Stimulated activated naive CD4-positive, alpha-beta T cell treated with Interleukin-2 at 50 U/mL for 16 hours (primary cell): ENCODE results near the gene METAP1.
"Not testable (repeated sequence)": the region's sequence is repeated elsewhere in the genome, so short reads cannot be mapped to it uniquely, and the experiment has no call there.

ENCODE experiments used
- DNase-seq: peaks from one replicate; lab custom pipeline; 2025; lab: John Stamatoyannopoulos, UW

Gene METAP1

DNA sequence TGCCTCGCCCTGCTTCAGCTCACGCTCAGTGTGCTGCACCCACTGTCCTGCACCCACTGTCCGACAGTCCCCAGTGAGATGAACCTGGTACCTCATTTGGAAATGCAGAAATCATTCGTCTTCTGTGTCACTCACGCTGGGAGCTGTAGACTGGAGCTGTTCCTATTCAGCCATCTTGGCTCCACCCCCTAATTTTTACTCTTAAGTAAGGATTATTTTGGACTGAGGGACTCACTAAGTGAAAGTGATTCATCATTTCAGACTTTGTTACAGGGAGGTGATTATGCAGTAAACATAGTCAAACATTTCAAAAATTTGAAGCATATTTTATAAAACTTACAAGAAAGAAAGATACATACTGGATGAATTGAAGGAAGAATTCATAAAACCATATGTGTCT, 104.3 kb downstream of the METAP1 start:
- DNase-seq: not testable (repeated sequence)

DNA sequence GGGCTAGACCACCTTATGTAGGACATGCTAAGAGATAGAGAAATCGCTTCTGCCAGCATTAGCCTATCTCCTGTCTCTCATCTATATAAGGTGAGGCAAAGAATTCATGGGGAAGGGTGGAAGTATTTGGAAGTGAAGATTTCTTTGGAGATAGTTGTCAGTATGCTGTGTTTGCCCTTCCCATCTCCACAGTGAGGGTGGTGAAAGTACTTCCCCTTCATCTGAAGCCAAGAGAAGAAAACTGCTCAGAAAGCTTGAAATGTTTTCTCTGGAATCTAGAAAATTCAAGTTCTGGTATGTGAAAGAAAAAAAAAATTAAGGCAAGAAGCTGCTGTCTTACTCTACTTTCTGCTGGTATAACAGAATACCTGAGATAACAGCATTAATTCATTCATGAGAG, 105.4 kb downstream of the METAP1 start:
- DNase-seq: no peak

DNA sequence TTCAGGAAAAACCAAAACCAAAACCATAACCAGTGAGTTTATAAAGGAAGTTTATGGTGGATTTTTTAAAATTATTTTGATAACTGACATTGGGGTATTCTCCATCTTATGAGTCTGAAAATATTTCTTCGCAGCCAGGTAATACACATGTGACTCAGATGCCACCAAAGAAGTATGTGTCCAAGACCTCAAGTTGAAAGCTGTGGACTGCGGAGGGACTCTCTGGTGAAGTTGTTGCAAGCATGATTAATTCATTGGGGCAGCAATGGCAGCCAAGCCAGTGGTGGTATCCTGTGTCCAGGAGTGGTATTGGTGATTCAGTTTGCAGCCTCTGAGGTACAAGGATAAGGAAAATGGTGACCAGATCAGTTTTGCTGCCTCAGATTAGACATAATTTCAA, 107.1 kb downstream of the METAP1 start:
- no peak for DNase-seq

DNA sequence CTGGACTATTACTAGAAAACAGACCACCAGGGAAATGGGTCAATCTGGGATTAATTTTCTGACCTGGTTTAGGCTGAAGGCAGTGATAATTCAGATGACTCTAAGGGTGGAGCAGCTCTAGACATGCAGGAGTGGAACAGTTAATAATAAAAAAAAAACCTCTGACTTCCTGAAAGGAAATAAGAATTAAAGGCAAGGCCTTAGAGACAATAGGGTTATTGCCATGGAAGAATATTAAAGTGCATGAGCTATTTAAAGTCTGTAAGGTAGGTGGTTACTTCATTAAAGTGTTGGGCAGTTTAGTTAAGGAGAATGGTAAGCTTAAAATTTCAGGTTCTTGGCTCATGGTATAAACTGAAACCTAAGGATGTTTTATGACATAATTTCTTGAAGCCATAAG, 107.6 kb downstream of the METAP1 start:
- no peak for DNase-seq

DNA sequence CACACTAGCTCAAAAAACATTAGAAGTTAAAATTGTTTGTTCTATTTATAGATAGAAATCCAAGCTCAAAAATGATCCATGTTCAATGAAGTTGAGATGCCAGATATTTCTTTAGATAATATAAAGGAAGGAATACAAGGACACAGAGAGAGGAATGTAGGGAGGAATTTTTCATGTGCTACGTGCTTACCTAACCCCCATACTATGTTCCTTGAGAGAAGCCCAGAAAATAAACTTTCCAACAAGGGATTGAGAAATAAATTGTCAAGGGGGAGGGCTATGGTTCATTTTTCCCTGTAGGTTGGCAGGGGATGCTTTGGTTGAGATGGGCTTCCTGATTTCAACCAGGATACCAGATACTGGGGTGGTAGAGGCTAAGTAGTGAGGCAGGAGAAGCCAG, 108.6 kb downstream of the METAP1 start:
- no peak for DNase-seq

DNA sequence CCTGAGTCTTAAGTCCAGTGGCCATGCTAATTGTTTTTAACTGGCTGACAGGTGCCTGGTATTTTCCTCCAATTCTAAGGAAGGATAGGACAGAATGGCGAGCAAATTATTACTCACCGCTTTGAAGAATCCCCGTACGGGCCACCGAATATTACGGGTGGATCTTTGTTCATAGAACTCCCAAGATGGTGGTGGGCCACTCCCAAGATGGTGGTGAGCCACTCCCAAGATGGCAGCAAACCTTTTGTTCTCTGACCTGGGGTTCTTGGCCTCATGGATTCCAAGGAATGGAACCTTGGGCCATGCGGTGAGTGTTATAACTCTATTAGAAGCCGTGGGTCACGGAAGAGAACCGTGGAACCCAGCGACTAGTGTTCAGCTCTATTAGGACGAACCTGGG, 113.8 kb downstream of the METAP1 start:
- DNase-seq: not testable (repeated sequence)
